ENCODE measurements around the gene METTL26. TPM values are rescaled to one million over a fixed set of nuclear protein-coding genes. Genes with fewer than 3 reads are reported as not detected.

Gene METTL26
- total RNA-seq, 3 donors from 2014 or later = 40.3 to 52.4 (median 50.0) TPM

DNA sequence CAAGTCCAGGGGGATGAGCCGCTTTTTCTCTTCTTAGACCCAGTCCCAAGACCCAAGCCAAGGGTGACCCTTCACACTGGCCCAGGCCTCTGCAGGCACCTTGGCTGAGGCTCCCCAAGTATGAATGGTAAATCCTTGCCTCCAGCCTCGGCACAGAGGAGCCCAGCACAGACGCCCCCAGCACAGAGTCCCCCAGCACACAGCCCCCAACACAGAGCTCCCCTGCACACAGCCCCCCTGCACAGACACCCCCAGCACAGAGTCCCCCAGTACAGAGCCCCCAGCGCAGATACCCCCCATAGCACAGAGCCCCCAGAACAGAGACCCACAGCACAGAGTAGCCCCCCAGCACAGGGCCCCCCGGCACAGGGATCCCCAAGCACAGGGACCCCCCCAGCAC, 4.5 kb upstream of the METTL26 start:
- DNase-seq (no peak), ATAC-seq (no peak)
- Histone ChIP-seq H3K4me3 (no peak overlapping the region), H3K9me3 (no peaks in the 10 kb centered on the region), H3K36me3 (ENCODE audit: low read depth) (peaks cover 3% of the 10 kb centered on the region), H3K4me1 (ENCODE audit: low read depth) (peaks cover 30% of the 10 kb centered on the region)
- intact Hi-C loops (cut with DNase I, micrococcal nuclease) = no loop called here
- TF ChIP-seq, protein P1, sequence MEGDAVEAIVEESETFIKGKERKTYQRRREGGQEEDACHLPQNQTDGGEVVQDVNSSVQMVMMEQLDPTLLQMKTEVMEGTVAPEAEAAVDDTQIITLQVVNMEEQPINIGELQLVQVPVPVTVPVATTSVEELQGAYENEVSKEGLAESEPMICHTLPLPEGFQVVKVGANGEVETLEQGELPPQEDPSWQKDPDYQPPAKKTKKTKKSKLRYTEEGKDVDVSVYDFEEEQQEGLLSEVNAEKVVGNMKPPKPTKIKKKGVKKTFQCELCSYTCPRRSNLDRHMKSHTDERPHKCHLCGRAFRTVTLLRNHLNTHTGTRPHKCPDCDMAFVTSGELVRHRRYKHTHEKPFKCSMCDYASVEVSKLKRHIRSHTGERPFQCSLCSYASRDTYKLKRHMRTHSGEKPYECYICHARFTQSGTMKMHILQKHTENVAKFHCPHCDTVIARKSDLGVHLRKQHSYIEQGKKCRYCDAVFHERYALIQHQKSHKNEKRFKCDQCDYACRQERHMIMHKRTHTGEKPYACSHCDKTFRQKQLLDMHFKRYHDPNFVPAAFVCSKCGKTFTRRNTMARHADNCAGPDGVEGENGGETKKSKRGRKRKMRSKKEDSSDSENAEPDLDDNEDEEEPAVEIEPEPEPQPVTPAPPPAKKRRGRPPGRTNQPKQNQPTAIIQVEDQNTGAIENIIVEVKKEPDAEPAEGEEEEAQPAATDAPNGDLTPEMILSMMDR (IDR thresholded peaks at IDR 0.05) = no peak

DNA sequence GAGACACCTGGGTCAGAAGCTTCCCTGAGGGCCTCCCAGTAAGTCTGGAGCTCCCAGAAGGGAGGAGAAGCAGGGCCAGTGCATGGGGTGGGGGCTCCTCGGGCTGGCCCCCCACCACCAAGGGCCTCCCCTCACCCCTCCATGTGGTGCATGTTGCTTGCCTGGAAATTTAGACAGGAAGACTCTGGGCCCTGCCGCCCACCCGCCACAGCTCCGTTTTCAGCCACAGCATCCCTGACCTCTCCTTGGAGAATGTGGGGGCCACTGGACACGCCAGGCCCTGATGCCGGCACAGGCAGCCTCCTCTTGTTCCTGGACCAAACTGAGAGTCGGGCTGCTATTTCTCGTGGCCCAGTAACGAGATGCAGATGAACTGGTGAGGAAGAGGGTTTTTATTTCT, 2.7 kb upstream of the METTL26 start:
- Histone ChIP-seq H3K4me1 (ENCODE audit: low read depth) (peaks cover 21% of the 10 kb centered on the region), H3K36me3 (ENCODE audit: low read depth) (peaks cover 3% of the 10 kb centered on the region), H3K4me3 (no peak overlapping the region), H3K9me3 (no peaks in the 10 kb centered on the region)
- TF ChIP-seq, protein P1 (IDR thresholded peaks at IDR 0.05) = no peak
- DNase-seq (no peak), ATAC-seq (no peak)
- intact Hi-C loops (cut with DNase I, micrococcal nuclease) = no loop called here

DNA sequence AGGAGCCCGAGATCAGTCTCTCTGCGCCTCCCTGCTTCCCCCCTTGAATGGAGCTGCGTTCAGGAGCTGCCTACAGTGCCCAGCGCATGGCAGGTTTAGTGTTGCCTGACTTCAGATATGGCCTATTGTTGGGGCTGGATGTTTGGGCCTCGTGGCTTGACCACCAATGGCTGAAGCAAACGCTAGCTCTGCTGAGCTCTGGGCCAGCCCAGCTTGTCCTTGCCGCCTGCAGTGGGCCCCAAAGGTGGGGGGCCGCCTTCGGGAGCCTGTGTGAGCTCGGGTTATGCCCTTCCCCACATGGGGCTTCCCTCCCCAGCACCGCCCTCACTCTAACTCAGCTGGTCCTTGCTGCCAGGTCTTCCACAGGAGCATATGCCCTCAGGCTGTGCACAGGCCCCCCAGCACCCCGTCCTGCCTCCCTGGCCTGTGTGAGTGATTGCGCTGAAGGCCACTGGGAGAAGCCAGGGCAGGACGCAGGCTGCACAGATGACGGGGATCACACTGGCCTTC, 2.0 kb upstream of the METTL26 start:
- Histone ChIP-seq H3K4me3 (no peak overlapping the region), H3K4me1 (ENCODE audit: low read depth) (peaks cover 16% of the 10 kb centered on the region), H3K9me3 (no peaks in the 10 kb centered on the region), H3K36me3 (ENCODE audit: low read depth) (peaks cover 3% of the 10 kb centered on the region)
- TF ChIP-seq, protein P1 (IDR thresholded peaks at IDR 0.05) = no peak
- intact Hi-C loops (cut with DNase I, micrococcal nuclease) = no loop called here
- DNase-seq (peak in 1 of 3 donors; percentile 70), ATAC-seq (no peak)

DNA sequence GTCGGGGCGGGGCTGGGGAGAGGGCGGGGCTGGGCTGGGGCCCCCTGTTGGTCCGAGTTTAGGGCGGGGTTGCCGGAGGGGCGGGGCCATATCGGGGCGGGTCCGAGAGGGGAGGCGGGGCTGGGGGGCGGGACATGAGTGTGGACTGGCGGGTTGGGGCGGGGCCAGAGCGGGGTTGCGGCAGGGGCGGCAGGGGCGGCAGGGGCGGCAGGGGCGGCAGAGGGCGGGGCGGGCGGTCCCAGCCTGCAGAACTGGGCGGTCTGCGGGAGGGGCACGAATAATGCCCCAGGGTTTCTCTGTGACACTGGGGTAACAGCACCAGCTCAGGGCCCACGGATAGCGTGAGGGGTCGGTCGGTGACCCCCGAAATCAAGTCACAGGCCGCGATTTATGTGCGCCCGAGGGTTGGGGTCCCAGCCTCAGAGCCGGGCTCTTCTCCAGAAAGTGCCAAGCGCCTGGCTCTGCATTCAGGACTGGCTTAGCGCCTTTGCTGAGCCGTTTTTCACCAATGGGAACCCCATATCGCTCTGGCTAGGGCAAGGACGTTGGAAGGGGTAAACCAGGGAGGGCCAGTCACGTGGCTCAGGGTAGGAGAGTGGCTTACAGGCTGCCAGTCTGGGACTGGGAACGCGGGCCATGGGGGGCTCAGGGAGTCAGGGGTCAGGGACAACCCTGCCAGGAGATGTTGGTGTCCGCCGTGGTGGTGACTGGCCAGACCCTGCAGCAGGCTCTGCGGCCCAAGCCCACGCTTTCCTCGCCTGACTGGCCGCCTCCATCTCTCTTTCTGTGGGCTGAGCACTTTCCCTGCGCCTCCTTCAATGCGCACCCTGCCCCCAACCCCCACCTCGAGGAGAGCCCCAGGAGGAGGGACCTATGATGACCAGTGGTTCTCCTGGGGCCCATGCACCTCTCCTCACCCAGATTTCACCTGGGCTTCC, 1.2 kb upstream of the METTL26 start:
- H3K36me3 ChIP-seq (ENCODE audit: low read depth) = peaks cover 3% of the 10 kb centered on the region
- peaks cover 12% of the 10 kb centered on the region for H3K4me1 ChIP-seq (ENCODE audit: low read depth)
- DNase-seq (peak; percentile 76 to 93 (median 90)), ATAC-seq (peak; percentile 80)
- TF ChIP-seq, protein P1 (IDR thresholded peaks at IDR 0.05) = no peak
- H3K9me3 ChIP-seq = no peaks in the 10 kb centered on the region
- no peak overlapping the region for H3K4me3 ChIP-seq
- intact Hi-C loops (cut with DNase I, micrococcal nuclease) = no loop called here

DNA sequence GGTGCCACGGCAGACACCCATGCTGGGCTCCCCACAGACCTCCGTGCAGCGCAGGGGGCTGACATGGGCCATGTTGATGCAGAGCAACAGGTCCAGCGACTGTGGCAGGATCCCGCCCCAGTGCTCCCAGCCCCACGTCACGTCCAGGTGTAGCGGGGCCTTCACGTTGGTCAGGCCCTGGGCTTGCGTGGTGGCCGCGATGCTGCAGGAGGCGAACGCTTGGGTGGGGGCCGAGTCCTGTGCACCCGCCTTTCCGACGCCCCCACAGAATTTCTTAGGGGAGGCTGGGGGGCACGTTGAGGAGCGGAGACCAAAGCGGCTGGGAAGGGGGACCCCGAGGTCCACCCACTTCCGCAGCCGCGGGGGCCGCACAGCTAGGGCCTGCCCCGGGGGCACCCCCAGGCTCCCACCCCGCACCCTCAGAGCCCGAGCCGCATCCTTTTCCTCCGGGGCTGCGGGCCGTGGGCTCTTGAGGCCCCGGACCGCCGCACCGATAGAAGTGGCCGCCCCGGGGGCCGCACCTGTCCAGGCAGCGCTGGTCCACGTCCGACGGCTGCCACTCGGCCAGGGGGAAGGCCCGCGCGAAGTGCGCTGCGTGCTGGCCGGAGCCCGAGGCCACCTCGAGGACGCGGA, 416 bp downstream of the METTL26 start:
- ATAC-seq = no peak
- Histone ChIP-seq H3K4me3 (peak overlapping the region; percentile 45), H3K4me1 (ENCODE audit: low read depth) (peaks cover 19% of the 10 kb centered on the region), H3K36me3 (ENCODE audit: low read depth) (no peaks in the 10 kb centered on the region), H3K9me3 (no peaks in the 10 kb centered on the region)
- intact Hi-C loops (cut with DNase I, micrococcal nuclease) = no loop called here
- TF ChIP-seq, protein P1 (IDR thresholded peaks at IDR 0.05) = no peak
- DNase-seq = peak; percentile 39 to 80 (median 63)

All from mucosa of descending colon (tissue), 3 donors.